Measurements from ENCODE around the gene JAG1. TPM values are rescaled to one million over a fixed set of nuclear protein-coding genes. Genes with fewer than 3 reads are reported as not detected.

JAG1 gene
- total RNA-seq, 2 experiments from 2014 or later: 0.32 to 0.67 TPM

DNA sequence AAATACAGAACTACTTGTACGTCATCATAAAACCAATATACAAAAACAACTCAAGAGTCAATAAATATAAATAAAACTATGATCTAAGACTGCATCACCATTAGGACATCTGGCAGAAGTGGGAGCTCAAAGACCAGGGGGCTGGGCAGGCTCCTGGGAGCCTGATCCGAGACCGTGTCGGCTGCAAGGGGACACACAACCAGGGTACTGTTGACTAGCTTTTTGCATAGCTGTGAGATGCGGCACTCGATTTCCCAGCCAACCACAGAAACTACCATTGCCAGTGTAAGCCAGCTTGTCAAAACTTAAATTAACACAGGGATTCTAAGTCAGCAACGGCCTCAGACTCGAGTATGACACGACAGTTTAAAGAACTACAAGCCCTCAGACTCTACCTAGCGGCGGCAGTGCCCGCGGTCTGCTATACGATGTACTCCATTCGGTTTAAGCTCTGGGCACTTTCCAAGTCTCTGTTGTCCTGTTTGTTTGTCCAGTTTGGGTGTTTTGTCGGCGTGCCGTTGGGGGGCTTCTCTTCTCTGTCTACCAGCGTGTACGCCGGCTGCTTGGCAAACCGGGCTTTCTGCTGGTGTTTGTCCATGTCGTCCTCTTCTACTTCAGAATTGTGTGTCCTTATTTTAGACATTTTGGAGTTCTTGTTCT is 34.6 kb downstream of the JAG1 start:
- no TSS peak for BruUV-seq (replicated peaks)
- no peaks in the 10 kb centered on the region for H3K9me2 ChIP-seq (ENCODE audit: insufficient read depth, low read length)
- POLR2A ChIA-PET: interaction anchor here (0.6 to 1.7 kb wide), 2 partner anchors 11 to 55 kb away, joined by 3 to 4 read pairs; no protein-coding TSS in a partner anchor
- no peak overlapping the region for H3K27ac ChIP-seq (ENCODE audit: low read depth, low read length, poor library complexity, severe bottlenecking)
- no peak for DNase-seq (ENCODE audit: low spot score)
- no peaks in the 10 kb centered on the region for H4K20me1 ChIP-seq (ENCODE audit: insufficient read depth, low read length)
- H3K9me3 ChIP-seq (ENCODE audit: low read length): no peaks in the 10 kb centered on the region
- H3K79me2 ChIP-seq (ENCODE audit: insufficient read depth, low read depth, low read length): no peaks in the 10 kb centered on the region
- H2AFZ ChIP-seq (ENCODE audit: low read length): no peak overlapping the region
- H3K4me1 ChIP-seq (ENCODE audit: insufficient read depth, low read length, poor library complexity, severe bottlenecking): no peaks in the 10 kb centered on the region
- no peaks in the 10 kb centered on the region for H3K36me3 ChIP-seq (ENCODE audit: insufficient read depth, low read length)
- H3K4me2 ChIP-seq (ENCODE audit: low read length): no peak overlapping the region
- no peak for TF ChIP-seq EZH2phosphoT487 (IDR thresholded peaks at IDR 0.05; ENCODE audit: borderline replicate concordance, low read depth, low read length)
- TF ChIP-seq CTCF (conservative IDR thresholded peaks at IDR 0.05; ENCODE audit: low read length): no peak
- CTCF ChIA-PET (ENCODE audit: unreplicated experiment): no interaction called here
- H3K4me3 ChIP-seq (ENCODE audit: low read depth, low read length, poor library complexity, severe bottlenecking): no peak overlapping the region
- intact Hi-C loops (cut with micrococcal nuclease; ENCODE audit: unreplicated experiment): no loop called here

DNA sequence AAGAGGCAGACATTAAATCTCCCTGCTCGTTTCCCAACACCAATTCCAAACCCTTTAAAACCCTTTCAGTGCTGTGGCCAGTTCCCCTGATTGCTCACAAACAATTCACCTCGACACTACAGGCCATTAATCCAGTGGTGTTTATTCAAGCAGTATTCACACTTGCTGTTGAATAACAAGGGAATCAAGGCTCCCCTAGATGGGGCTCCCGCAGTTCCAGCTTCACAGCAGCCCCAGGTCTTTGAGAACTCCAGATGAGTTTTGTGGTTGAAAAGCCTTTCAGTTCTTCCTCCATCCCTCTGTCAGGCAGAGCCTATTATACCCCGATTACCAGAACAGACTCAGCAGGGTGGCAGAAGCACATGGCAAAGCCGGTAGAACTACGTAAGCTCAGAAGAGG is 36.2 kb downstream of the JAG1 start:
- no peaks in the 10 kb centered on the region for H3K79me2 ChIP-seq (ENCODE audit: insufficient read depth, low read depth, low read length)
- intact Hi-C loops (cut with micrococcal nuclease; ENCODE audit: unreplicated experiment): no loop called here
- H3K4me1 ChIP-seq (ENCODE audit: insufficient read depth, low read length, poor library complexity, severe bottlenecking): no peaks in the 10 kb centered on the region
- H3K9me2 ChIP-seq (ENCODE audit: insufficient read depth, low read length): no peaks in the 10 kb centered on the region
- no peaks in the 10 kb centered on the region for H4K20me1 ChIP-seq (ENCODE audit: insufficient read depth, low read length)
- no peak for DNase-seq (ENCODE audit: low spot score)
- H3K36me3 ChIP-seq (ENCODE audit: insufficient read depth, low read length): no peaks in the 10 kb centered on the region
- H3K4me3 ChIP-seq (ENCODE audit: low read depth, low read length, poor library complexity, severe bottlenecking): no peak overlapping the region
- H3K4me2 ChIP-seq (ENCODE audit: low read length): no peak overlapping the region
- POLR2A ChIA-PET: interaction anchor here (0.6 kb wide), 1 partner anchor 82 kb away, joined by 3 read pairs; no protein-coding TSS in a partner anchor
- no TSS peak for BruUV-seq (replicated peaks)
- CTCF ChIA-PET (ENCODE audit: unreplicated experiment): no interaction called here
- H3K27ac ChIP-seq (ENCODE audit: low read depth, low read length, poor library complexity, severe bottlenecking): no peak overlapping the region
- H3K9me3 ChIP-seq (ENCODE audit: low read length): no peaks in the 10 kb centered on the region
- H2AFZ ChIP-seq (ENCODE audit: low read length): no peak overlapping the region
- TF ChIP-seq CTCF (conservative IDR thresholded peaks at IDR 0.05; ENCODE audit: low read length): no peak
- no peak for TF ChIP-seq EZH2phosphoT487 (IDR thresholded peaks at IDR 0.05; ENCODE audit: borderline replicate concordance, low read depth, low read length)

DNA sequence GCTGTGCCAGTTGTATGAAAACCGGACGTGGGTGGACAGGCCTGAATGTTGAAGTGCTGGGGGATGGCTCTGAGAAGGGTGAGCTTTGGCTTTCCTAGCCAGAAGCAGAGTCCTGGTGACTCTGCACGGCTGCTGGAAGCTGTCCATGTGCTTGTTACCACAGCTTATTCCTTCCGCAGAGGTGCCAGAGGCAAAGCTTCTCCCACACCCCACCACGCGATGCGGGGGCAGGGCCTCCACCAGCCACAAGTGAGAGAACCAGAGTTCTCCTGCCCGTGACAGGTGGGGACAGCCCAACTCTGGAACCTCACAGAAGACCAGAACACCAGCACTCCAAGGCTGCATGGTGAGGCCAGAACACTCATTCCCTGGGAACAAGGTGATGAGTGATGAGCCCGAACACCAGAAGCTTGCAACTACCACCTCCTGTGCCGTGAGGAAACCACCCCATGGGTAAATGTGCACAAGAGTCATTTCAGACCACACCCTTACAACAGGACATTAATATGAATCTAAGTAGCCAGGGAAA is 36.7 kb downstream of the JAG1 start:
- Histone ChIP-seq H3K79me2 (ENCODE audit: insufficient read depth, low read depth, low read length) (no peaks in the 10 kb centered on the region), H3K9me2 (ENCODE audit: insufficient read depth, low read length) (no peaks in the 10 kb centered on the region), H3K27ac (ENCODE audit: low read depth, low read length, poor library complexity, severe bottlenecking) (no peak overlapping the region), H4K20me1 (ENCODE audit: insufficient read depth, low read length) (no peaks in the 10 kb centered on the region), H3K4me2 (ENCODE audit: low read length) (no peak overlapping the region), H3K4me3 (ENCODE audit: low read depth, low read length, poor library complexity, severe bottlenecking) (no peak overlapping the region), H3K9me3 (ENCODE audit: low read length) (no peaks in the 10 kb centered on the region), H3K36me3 (ENCODE audit: insufficient read depth, low read length) (no peaks in the 10 kb centered on the region), H3K4me1 (ENCODE audit: insufficient read depth, low read length, poor library complexity, severe bottlenecking) (no peaks in the 10 kb centered on the region), H2AFZ (ENCODE audit: low read length) (no peak overlapping the region)
- ChIA-PET POLR2A (interaction anchor here (0.6 to 0.7 kb wide), 2 partner anchors 83 to 483 kb away, joined by 3 to 5 read pairs; no protein-coding TSS in a partner anchor), CTCF (ENCODE audit: unreplicated experiment) (no interaction called here)
- intact Hi-C loops (cut with micrococcal nuclease; ENCODE audit: unreplicated experiment): no loop called here
- TF ChIP-seq CTCF (conservative IDR thresholded peaks at IDR 0.05; ENCODE audit: low read length) (no peak), EZH2phosphoT487 (IDR thresholded peaks at IDR 0.05; ENCODE audit: borderline replicate concordance, low read depth, low read length) (no peak)
- no TSS peak for BruUV-seq (replicated peaks)
- DNase-seq (ENCODE audit: low spot score): no peak

All from OCI-LY7 (cell line).